ENCODE data around the gene DNAJC10. TPM values are rescaled to one million over a fixed set of nuclear protein-coding genes. Genes with fewer than 3 reads are reported as not detected.
A peak's percentile ranks its signal among the peaks of the same experiment; 100 is the strongest.
"Not testable (repeated sequence)": the region's sequence is repeated elsewhere in the genome, so short reads cannot be mapped to it uniquely, and the experiment has no call there.

Gene DNAJC10, protein sequence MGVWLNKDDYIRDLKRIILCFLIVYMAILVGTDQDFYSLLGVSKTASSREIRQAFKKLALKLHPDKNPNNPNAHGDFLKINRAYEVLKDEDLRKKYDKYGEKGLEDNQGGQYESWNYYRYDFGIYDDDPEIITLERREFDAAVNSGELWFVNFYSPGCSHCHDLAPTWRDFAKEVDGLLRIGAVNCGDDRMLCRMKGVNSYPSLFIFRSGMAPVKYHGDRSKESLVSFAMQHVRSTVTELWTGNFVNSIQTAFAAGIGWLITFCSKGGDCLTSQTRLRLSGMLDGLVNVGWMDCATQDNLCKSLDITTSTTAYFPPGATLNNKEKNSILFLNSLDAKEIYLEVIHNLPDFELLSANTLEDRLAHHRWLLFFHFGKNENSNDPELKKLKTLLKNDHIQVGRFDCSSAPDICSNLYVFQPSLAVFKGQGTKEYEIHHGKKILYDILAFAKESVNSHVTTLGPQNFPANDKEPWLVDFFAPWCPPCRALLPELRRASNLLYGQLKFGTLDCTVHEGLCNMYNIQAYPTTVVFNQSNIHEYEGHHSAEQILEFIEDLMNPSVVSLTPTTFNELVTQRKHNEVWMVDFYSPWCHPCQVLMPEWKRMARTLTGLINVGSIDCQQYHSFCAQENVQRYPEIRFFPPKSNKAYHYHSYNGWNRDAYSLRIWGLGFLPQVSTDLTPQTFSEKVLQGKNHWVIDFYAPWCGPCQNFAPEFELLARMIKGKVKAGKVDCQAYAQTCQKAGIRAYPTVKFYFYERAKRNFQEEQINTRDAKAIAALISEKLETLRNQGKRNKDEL
- total RNA-seq: 78.3 and 89.4 TPM in 2 replicates

DNA sequence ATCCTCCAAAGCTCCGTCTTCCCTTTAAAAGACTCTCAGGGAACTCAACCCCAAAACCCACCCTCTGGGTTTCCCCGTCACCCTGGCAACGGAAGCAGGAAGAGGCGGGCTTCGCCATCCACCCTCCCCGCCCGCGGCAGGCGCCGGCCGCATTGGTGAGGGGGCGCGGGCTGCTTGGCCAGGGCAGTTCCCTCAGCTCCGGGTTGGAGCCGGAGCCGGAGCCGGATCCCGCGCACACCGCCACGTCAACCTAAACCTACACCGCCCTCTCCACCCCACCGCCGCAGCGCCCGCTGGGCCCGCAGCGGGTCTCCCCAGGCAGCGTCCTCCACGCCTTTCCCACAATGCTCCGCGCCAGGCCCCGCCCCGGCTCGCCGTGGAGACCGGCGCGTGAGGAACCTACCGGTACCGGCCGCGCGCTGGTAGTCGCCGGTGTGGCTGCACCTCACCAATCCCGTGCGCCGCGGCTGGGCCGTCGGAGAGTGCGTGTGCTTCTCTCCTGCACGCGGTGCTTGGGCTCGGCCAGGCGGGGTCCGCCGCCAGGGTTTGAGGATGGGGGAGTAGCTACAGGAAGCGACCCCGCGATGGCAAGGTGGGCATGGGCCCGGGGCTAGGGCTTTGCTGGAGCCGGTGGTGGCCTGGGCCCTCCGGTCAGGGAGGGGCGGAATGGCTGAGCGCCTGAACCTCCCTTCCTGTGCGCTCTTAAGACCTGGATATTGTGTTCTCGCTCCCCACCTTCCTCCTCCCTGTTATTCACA, at the start of gene DNAJC10:
Gene DNAJC10, plus strand, starts transcription at position 366 of the 758 bp plus-strand sequence. CDS start 1,830 bp downstream, outside the sequence.
- peak; percentile 83 to 96 for DNase-seq (ENCODE audit: low read depth in 2 of 2)

DNA sequence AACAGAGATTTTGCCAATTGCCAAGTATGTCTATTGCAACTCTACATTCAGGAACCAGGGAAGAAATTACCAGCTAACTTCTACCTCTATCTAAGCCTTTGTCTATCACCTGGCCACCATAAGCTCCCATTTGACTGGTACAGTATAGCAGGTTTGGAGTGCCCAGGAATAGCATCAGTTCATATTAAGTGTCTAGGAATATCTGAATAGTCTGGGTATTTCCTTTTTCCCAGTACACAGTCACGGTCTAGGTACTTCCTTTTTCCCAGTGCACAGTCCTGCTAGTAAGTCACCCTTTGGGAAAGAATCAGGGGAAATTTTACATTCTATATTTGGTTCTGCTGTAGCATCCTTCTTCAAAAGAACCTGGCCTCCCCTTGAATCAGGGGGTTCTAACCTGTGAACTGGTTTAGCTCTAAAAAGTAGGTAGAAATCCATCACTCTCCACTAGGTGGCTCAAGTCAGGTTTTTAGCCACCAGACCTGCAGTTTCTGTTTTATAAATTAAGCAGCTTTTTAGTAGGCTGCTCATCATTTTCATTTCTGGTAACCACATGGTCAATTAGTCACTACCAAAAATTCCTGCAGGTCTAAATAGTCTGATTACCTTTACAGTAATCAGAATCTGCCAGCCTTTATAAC, 49.3 kb upstream of the DNAJC10 start:
- peak in 1 of 2 donors; percentile 44 for DNase-seq (ENCODE audit: low read depth in 2 of 2)

DNA sequence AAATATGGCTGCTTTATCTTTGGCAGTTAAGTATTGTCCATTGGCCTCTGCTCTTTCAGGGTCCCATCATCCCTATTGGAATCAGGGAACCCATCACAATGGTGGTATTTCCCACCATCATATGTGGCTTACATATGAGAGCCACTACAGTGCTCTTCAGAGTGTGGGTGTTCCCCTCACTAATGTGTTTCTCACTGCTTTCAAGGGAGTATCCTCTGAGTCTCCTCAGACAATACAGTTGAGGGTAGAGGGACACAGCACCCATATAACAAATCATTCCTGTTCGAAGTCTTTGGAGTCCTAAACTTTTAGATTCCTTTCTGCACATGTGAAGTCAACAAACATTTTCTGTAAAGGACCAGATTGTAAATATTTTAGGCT, 48.8 kb upstream of the DNAJC10 start:
- no peak for DNase-seq (ENCODE audit: low read depth in 2 of 2)

DNA sequence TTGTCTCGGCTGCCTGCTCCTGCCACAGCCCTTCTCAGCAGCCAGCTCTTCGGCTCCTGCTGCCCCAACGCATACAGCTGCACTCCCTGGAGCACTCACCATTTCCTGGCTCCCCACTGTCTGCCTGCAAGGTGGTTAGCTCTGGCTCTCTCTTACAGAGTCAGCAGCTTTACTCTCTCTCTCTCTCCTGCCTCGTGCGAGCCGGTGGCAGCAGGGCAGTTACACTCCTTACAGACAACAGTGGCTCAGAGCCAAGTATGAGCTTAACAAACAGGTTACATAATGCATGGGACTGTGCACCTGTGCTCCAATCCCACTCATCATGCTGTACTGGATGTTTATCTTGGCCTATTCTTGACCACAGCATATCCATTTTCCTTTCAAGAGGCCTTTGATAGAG, 47.4 kb upstream of the DNAJC10 start:
- DNase-seq (ENCODE audit: low read depth in 2 of 2): peak; percentile 64 to 82

DNA sequence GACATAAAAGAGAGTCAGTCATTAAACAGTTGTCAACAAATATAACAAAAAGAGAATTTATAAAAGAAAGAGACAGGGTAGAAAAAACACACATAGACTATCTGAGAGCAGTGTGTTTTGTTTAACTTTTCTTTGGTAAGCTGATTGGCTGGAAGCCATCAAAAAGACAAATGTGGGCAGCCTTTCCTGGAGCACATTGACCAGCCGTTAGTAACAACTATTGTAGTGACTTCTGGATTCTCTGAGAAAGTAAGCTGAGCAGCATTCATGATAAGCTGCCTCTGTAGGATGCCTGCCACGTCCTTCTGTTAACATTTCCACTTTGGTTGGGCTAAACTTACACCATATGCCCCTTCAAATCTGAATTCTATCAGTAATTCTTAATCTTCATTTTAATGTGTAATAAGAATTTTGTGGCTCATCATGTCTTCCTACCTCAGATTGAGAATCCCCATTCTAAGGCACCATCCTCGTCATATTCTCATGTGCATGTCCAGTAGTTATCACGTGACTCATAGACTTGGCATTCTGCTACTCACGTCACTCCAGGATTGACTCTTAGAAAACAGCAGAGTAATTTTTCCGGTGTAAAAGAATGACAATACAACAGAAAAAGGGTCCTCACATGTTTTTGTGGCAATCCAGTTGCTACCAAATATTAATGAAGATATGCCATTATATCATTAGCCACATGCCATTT, 43.4 kb upstream of the DNAJC10 start:
- peak in 1 of 2 donors; percentile 43 for DNase-seq (ENCODE audit: low read depth in 2 of 2)

DNA sequence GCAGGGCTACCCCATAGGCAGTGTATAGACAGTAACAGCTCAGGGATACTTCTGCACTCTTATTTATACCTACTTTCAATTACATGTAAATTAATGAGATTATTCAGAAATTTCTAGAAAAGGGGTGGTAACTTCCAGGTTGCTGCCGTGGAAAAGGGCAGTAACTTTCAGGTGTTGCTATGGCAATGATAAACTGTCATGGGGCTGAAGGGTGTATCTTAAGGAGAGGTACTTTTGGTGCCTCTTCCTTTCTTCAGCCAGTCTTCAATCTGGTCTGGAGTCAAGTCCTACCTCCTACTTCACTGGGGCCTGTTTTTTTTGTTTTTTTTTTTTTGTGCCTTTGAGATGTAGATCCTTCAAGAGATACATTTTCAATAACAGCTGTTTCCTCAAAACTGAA, 35.2 kb upstream of the DNAJC10 start:
- no peak for DNase-seq (ENCODE audit: low read depth in 2 of 2)

DNA sequence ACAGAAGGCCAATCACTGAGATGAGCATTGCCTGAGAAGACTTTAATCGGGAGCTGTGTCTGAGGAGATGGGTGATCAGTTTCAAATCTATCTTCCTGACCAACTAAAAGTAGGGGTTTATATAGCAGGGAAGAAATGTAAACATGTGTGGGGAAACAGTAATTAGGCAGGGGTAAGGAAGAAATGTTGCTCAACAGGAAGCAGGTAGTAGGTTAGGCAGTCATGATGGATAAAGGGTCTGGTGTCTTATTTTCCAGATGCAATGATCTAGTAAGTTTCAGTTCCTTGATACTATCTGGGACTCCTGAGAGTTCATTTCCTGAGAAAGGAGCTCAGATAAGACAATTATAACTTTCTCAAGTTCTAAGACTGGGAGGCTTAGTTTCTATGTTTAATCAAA, 33.8 kb upstream of the DNAJC10 start:
- DNase-seq (ENCODE audit: low read depth in 2 of 2): no peak

DNA sequence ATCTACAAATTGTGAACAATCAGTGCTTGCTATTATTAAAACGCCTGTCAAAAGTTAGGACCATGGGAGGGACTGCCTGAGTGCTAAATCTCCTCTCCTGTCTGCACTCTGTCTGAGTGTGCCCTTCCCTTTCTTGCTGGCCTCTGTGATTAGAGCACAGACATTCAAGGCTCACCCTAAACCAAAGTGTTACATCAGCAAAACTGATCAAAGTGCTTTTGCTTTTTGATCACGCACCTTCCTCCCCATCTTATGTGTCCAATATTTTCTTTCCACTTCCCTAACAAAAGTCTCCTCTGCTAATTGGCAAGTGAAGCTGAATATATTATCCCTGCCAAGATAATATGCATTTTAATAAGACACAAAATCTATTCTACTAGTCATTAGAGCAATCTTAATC, 30.5 kb upstream of the DNAJC10 start:
- DNase-seq (ENCODE audit: low read depth in 2 of 2): no peak

DNA sequence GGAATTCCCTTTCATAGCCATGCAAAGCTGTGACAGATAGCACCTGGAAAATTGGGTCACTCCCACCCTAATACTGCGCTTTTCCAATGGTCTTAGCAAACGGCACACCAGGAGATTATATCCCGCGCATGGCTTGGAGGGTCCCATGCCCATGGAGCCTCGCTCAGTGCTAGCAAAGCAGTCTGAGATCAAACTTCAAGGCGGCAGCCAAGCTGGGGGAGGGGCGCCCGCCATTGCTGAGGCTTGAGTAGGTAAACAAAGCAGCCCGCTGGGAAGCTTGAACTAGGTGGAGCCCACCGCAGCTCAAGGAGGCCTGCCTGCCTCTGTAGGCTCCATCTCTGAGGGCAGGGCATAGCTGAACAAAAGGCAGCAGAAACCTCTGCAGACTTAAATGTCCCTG, 29.3 kb upstream of the DNAJC10 start:
- DNase-seq (ENCODE audit: low read depth in 2 of 2): not testable (repeated sequence)

DNA sequence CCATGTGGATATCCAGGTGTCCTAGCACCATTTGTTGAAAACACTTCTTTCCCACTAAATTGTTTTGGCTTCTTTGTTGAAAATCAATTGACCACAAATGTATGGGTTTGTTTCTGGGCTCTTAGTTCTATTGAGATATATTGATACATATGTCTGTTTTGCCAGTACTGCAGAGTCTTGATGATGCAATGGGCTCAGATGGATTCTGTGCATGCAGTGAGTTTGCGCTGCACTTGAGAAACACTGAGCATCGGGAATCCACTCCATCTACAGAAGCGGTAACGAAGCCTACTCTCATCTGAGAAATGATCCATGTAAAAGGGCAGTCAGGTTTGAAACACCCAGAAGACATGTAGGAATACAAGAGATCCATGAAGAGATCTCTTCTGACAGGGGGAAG, 21.9 kb upstream of the DNAJC10 start:
- no peak for DNase-seq (ENCODE audit: low read depth in 2 of 2)

DNA sequence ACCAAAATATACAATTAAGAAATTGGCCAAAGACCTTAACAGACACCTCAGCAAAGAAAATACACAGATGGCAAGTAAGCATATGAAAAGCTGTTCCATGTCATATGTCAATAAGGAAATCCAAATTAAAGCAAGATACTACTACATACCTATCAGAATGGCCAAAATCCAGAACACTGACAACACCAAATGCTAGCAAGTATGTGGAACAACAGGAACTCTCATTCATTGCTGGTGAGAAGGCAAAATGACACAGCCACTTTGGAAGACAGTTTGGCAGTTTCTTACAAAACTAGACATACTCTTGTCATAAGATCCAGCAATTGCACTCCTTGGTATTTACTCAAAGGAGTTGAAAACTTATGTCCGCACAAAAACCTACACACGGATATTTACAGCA, 20.3 kb upstream of the DNAJC10 start:
- no peak for DNase-seq (ENCODE audit: low read depth in 2 of 2)

DNA sequence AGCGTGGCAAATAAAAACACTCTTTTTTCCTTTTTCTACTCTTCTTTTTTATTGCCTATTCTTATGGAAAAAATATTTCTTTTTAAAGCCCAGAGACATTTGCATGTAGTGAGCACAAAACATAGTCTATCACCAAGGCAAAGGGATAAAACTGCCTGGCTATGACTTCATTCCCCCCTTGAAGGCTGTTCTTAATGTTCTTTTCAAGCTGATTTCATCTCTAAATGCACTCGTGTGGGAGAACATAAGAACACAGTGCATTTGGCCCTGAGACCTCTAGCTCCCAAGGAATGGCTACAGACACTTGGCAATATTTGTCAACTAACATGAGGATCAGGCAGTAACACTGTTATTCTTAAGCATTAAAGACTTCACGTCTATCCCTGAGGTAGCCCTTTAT, 17.4 kb upstream of the DNAJC10 start:
- no peak for DNase-seq (ENCODE audit: low read depth in 2 of 2)

DNA sequence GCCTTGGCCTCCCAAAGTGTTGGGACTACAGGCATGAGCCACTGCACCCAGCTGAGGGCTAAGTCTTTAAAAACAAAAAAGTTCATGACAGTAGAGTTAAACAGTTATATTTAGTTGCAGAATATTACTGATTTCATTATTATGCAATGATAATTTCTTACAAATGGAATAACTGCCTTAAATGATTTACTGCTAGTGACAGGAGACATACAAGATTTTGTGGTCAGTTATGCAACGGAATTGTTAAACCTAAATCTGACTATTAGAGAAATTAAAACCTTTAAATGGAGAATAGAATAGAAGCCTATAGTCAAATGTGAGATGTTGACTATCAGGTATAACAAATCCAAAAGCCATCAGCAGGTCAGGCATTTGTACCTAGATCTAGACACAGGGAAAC, 10.3 kb upstream of the DNAJC10 start:
- no peak for DNase-seq (ENCODE audit: low read depth in 2 of 2)

DNA sequence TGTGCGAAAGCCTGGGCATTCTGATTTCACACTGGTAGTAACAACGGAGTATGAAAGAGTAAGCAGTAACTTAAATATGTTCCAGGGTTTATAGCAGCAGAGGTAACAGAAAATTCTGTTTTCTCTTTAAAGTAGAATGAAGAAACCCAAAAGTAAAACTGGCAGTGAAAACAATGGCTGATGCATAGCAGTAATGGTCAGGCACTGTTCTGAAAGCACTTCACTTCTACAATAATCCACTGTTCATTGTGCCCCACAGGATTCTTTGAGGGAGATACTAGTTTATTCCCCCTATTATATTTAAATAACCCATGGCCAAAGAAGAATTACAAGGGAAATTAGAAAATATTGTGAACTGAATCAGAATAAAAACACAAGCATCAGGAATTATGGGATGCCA, 9.3 kb upstream of the DNAJC10 start:
- no peak for DNase-seq (ENCODE audit: low read depth in 2 of 2)

DNA sequence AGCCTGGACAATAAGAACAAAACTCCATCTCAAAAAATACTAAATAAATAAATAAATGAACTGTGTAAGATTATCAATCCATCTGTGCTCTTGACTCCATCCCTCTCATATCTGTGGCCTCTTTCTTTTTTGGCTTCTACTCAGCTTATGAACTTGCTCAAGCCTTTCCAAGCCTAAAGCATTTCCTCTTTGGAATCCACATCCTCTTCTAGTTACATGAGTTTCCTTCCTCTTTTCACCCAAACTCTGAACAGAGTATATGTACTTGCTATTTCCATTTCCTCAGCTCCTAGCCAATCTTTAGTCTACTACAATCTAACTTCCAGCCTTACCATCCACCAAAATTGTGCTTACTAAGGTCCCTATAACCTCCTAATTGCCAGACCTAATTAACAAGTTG, 2.5 kb upstream of the DNAJC10 start:
- peak in 1 of 2 donors; percentile 5 for DNase-seq (ENCODE audit: low read depth in 2 of 2)

DNA sequence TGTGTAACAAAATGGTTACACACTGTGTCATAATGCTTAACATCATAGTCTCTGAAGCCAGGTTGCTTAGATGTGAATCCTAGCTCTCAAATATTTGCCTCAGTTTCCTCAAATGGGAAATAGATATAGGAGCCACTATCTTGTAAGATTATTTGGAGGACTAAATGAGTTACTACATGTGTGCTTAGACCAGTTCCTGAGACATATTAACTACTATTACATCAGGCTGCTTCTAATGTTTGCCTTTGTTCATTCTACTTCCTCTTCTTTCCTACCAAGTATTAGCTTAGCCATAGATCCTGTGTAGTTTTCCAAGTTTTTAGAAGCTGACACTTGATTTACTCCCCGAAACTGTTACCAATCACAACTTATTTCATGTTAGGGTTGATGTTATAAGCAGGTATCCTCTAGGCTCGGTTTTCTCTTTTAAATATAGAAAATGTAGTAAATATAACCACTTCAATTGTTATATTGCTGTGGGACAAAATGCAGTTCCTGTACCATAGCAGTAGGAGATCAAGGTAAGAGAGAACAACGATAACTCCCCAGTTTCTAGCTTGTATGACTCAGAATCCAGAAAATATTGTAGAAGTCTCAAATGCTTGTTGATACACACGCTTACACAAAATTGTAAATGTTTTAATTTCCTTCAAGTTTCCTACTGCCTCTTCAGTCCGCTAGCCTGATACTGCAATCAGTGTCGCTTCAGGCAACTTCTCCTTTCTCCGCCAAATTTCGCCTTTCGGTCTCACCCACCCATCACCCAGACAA, 751 bp upstream of the DNAJC10 start:
- DNase-seq (ENCODE audit: low read depth in 2 of 2): peak in 1 of 2 donors; percentile 41

DNA sequence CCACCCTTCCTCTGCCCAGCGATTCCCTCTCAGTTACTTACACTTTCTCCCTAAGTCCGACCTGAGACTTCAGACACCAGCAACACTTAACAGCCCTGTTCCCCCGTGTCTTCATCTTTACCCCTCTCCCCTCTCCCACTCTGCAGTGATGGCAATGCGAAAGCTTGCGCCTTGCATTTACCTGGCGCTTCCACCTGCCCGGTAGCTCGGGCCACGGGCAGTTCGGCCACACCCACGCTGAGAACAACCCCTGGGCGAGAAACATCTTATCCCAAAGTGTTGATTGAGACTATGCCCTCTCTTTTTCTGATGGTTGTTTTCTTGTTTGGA, 558 bp downstream of the DNAJC10 start:
- no peak for DNase-seq (ENCODE audit: low read depth in 2 of 2)

DNA sequence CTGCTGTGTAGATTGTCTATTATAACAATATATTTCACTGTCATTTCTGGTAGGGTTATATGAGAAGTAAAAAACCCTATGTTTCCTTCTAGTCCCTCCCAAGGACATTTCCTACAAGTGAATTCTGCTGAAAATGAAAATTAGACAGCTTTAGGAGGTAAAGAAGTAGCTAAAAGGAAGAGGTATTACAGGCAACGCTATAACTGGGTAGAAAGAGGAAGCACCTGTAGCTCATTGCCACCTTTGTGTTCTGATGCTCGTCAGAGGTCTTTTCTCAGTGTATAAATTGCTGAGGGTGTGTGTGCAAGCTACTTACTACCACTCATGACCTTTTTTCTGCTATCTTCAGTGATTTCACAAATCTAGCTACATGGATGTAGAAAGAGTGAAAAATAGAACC, 1.4 kb downstream of the DNAJC10 start:
- peak in 1 of 2 donors; percentile 42 for DNase-seq (ENCODE audit: low read depth in 2 of 2)

DNA sequence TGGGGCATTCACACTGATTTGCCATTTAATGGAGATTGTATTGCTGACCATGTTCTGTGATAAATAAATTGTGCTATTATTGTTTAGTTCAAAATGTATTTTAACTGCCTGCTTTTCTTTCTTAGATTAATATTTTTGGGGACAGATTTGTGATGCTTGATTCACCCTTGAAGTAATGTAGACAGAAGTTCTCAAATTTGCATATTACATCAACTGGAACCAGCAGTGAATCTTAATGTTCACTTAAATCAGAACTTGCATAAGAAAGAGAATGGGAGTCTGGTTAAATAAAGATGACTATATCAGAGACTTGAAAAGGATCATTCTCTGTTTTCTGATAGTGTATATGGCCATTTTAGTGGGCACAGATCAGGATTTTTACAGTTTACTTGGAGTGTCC, 1.8 kb downstream of the DNAJC10 start:
- no peak for DNase-seq (ENCODE audit: low read depth in 2 of 2)

DNA sequence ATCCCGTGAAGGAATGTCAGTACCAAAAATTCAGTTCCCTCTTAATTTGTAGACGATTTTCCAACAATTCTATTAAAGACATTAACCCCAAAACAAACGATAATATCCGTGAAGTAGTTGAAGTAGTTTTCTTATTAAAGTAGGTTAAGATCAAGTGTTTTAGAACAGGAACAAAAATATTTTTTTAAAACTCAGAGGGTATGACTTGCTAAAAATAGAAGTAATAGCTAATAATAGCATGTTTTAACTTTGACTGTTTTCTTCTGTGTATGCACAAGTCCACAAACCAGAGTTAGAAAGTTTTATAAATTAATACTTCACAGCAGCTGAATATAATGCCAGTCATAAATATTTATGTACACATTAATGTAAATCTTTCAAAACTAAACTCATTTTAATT, 2.4 kb downstream of the DNAJC10 start:
- DNase-seq (ENCODE audit: low read depth in 2 of 2): no peak
